MM.1S (cell line): Measurements from ENCODE around the gene PDZRN3.

Experiments
- DNase-seq: peaks from one replicate; pipeline ENCODE4 v3.0.0-alpha.2; 2015
- H2AFZ ChIP-seq: fragments of 300-600 bp; sonication (generic); 2 replicates; pipeline ENCODE4 v1.6.0; 2016; ENCODE audit warnings: antibody characterized with exemption, low read length
- H3F3A ChIP-seq: fragments of 300-600 bp; sonication (generic); 2 replicates; pipeline ENCODE4 v1.6.1; 2016; ENCODE audit warnings: mild to moderate bottlenecking, antibody characterized with exemption, low read length, moderate library complexity, mixed read lengths; ENCODE audit not compliant: insufficient read depth
- H3K27ac ChIP-seq: fragments of 300-600 bp; sonication (generic); 2 replicates; pipeline ENCODE4 v1.5.1; 2016; ENCODE audit warnings: mild to moderate bottlenecking, low read length
- H3K27me3 ChIP-seq: fragments of 300-600 bp; sonication (generic); replicated peaks from 2 replicates; pipeline ENCODE4 v1.6.0; 2016; ENCODE audit warnings: low read length; ENCODE audit not compliant: insufficient read depth
- H3K36me3 ChIP-seq: fragments of 300-600 bp; sonication (generic); replicated peaks from 2 replicates; pipeline ENCODE4 v1.6.1; 2016; ENCODE audit warnings: mild to moderate bottlenecking, low read length, mixed read lengths; ENCODE audit not compliant: insufficient read depth
- H3K4me1 ChIP-seq: fragments of 300-600 bp; sonication (generic); 2 replicates; pipeline ENCODE4 v1.6.1; 2016; ENCODE audit warnings: low read length, mixed read lengths
- H3K4me2 ChIP-seq: fragments of 300-600 bp; sonication (generic); 2 replicates; pipeline ENCODE4 v1.6.0; 2016; ENCODE audit warnings: low read depth, low read length
- H3K4me3 ChIP-seq: fragments of 300-600 bp; sonication (generic); 2 replicates; pipeline ENCODE4 v1.5.1; 2016; ENCODE audit warnings: low read length, mixed read lengths
- H3K79me2 ChIP-seq: fragments of 300-600 bp; sonication (generic); 2 replicates; pipeline ENCODE4 v1.6.1; 2016; ENCODE audit warnings: mixed run types, low read length, mixed read lengths
- H3K9ac ChIP-seq: fragments of 300-600 bp; sonication (generic); 2 replicates; pipeline ENCODE4 v1.6.1; 2016; ENCODE audit warnings: low read length, mixed read lengths
- H3K9me2 ChIP-seq: fragments of 300-600 bp; sonication (generic); replicated peaks from 2 replicates; pipeline ENCODE4 v1.6.1; 2016; ENCODE audit warnings: mild to moderate bottlenecking, low read length, mixed read lengths; ENCODE audit not compliant: insufficient read depth
- H3K9me3 ChIP-seq: fragments of 300-600 bp; sonication (generic); replicated peaks from 2 replicates; pipeline ENCODE4 v1.6.1; 2016; ENCODE audit warnings: mild to moderate bottlenecking, low read length, mixed read lengths; ENCODE audit not compliant: insufficient read depth
- H4K20me1 ChIP-seq: fragments of 300-600 bp; sonication (generic); 2 replicates; pipeline ENCODE4 v1.6.1; 2016; ENCODE audit warnings: mild to moderate bottlenecking, low read length, moderate library complexity, mixed read lengths; ENCODE audit not compliant: insufficient read depth
- CTCF ChIP-seq: fragments of 300-600 bp; sonication (generic); IDR thresholded peaks from 2 replicates; pipeline ENCODE4 v1.5.1; 2016; ENCODE audit warnings: antibody characterized with exemption, low read length, mixed read lengths
- EZH2 ChIP-seq: fragments of 300-600 bp; sonication (generic); optimal IDR thresholded peaks from 2 replicates; pipeline ENCODE3; 2017; ENCODE audit warnings: low read depth, mild to moderate bottlenecking, antibody characterized with exemption, low read length, mixed read lengths
- EZH2phosphoT487 ChIP-seq: fragments of 300-600 bp; sonication (generic); IDR thresholded peaks from 2 replicates; pipeline ENCODE4 v1.6.1; 2018; ENCODE audit warnings: antibody characterized with exemption, low read length

PDZRN3 gene

GRCh38 chr3:73580343-73580742 is 44.4 kb downstream of the PDZRN3 start:
- H3K4me1 ChIP-seq, result no peaks in the 10 kb centered on the region
- H3K27me3 ChIP-seq, result no peaks in the 10 kb centered on the region
- H3K4me3 ChIP-seq, result no peak overlapping the region
- TF ChIP-seq EZH2phosphoT487 (no peak), CTCF (no peak), EZH2 (no peak)
- no peaks in the 10 kb centered on the region for H3F3A ChIP-seq
- H3K9me2 ChIP-seq, result no peaks in the 10 kb centered on the region
- no peaks in the 10 kb centered on the region for H3K9me3 ChIP-seq
- H3K4me2 ChIP-seq, result no peak overlapping the region
- no peak overlapping the region for H3K9ac ChIP-seq
- no peak overlapping the region for H2AFZ ChIP-seq
- H3K27ac ChIP-seq, result no peak overlapping the region
- H4K20me1 ChIP-seq, result no peaks in the 10 kb centered on the region
- no peaks in the 10 kb centered on the region for H3K79me2 ChIP-seq
- no peak for DNase-seq
- H3K36me3 ChIP-seq, result no peaks in the 10 kb centered on the region

- Histone ChIP-seq H3K4me2 (no peak overlapping the region), H3K27me3 (no peaks in the 10 kb centered on the region)
- no peak for DNase-seq
Measured at GRCh38 chr3:73577704-73578103, 47.0 kb downstream of the PDZRN3 start.

GRCh38 chr3:73576999-73577461 is 47.7 kb downstream of the PDZRN3 start:
- Histone ChIP-seq H4K20me1 (no peaks in the 10 kb centered on the region), H3F3A (no peaks in the 10 kb centered on the region), H3K4me2 (no peak overlapping the region), H3K9me3 (no peaks in the 10 kb centered on the region), H3K79me2 (no peaks in the 10 kb centered on the region), H3K36me3 (no peaks in the 10 kb centered on the region), H3K4me1 (no peaks in the 10 kb centered on the region), H3K9ac (no peak overlapping the region), H3K4me3 (no peak overlapping the region), H3K9me2 (no peaks in the 10 kb centered on the region), H2AFZ (no peak overlapping the region), H3K27me3 (no peaks in the 10 kb centered on the region), H3K27ac (no peak overlapping the region)
- TF ChIP-seq EZH2phosphoT487 (no peak), EZH2 (no peak), CTCF (no peak)
- DNase-seq, result no peak

More at GRCh38 chr3:73577704-73578103, 47.0 kb downstream of the PDZRN3 start:
- Histone ChIP-seq H3K4me1 (no peaks in the 10 kb centered on the region), H3F3A (no peaks in the 10 kb centered on the region), H3K4me3 (no peak overlapping the region), H3K9ac (no peak overlapping the region), H3K9me2 (no peaks in the 10 kb centered on the region), H2AFZ (no peak overlapping the region), H3K27ac (no peak overlapping the region), H3K36me3 (no peaks in the 10 kb centered on the region), H4K20me1 (no peaks in the 10 kb centered on the region), H3K9me3 (no peaks in the 10 kb centered on the region), H3K79me2 (no peaks in the 10 kb centered on the region)
- TF ChIP-seq EZH2phosphoT487 (no peak), EZH2 (no peak), CTCF (no peak)
